Measurements from ENCODE around the gene DISC1. TPM values are rescaled to one million over a fixed set of nuclear protein-coding genes. Genes with fewer than 3 reads are reported as not detected.

The DISC1 gene
- total and polyA plus RNA-seq, 2 experiments from 2014 or later: 2.1 to 6.5 TPM

DNA sequence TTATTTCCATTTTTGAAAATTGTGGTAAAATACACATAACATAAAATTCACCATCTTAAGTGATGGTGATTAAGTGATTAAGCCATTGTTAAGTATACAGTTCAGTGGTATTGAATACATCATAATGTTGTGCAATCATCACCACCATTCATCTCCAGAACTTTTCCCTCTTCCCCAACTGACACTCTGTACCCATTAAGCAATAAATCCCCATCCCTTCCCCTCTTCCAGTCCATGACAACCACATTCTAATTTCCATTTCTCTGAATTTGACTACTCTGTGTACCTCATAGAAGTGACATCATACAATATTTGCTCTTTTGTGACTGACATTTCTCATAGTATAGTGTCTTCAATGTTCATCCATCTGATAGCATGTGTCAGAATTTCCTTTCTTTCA is 124.8 kb downstream of the DISC1 start:
- Mint-ChIP-seq H3K4me3 (no peak overlapping the region), H3K27ac (no peak overlapping the region), H3K36me3 (ENCODE audit: low read depth) (peaks cover 27% of the 10 kb centered on the region), H3K27me3 (ENCODE audit: insufficient read depth, low read depth, poor library complexity) (peaks cover 4% of the 10 kb centered on the region), H3K4me1 (no peaks in the 10 kb centered on the region), H3K9me3 (peaks cover 21% of the 10 kb centered on the region)
- Histone ChIP-seq H3K4me2 (no peak overlapping the region), H3K9me2 (ENCODE audit: insufficient read depth) (0 out of 2 replicates have a peak, but pooled peaks cover 4% of the 10 kb centered on the region), H3K4me1 (ENCODE audit: insufficient read depth) (no peaks in the 10 kb centered on the region), H3K36me3 (ENCODE audit: insufficient read depth) (peaks cover 4% of the 10 kb centered on the region; the same call in 1 of the 2 replicates), H4K20me1 (replicated peaks; ENCODE audit: insufficient read depth) (no peaks in the 10 kb centered on the region), H3K27me3 (ENCODE audit: insufficient read depth) (no peaks in the 10 kb centered on the region), H3F3A (replicated peaks; ENCODE audit: low read depth) (no peaks in the 10 kb centered on the region), H3K27ac (ENCODE audit: low read depth) (no peak overlapping the region), H2AFZ (no peak overlapping the region), H3K4me3 (no peak overlapping the region), H3K79me2 (replicated peaks; ENCODE audit: insufficient read depth) (no peaks in the 10 kb centered on the region)
- no peak for DNase-seq (ENCODE audit: low spot score)
- ATAC-seq: no peak
- TF ChIP-seq, protein P1, sequence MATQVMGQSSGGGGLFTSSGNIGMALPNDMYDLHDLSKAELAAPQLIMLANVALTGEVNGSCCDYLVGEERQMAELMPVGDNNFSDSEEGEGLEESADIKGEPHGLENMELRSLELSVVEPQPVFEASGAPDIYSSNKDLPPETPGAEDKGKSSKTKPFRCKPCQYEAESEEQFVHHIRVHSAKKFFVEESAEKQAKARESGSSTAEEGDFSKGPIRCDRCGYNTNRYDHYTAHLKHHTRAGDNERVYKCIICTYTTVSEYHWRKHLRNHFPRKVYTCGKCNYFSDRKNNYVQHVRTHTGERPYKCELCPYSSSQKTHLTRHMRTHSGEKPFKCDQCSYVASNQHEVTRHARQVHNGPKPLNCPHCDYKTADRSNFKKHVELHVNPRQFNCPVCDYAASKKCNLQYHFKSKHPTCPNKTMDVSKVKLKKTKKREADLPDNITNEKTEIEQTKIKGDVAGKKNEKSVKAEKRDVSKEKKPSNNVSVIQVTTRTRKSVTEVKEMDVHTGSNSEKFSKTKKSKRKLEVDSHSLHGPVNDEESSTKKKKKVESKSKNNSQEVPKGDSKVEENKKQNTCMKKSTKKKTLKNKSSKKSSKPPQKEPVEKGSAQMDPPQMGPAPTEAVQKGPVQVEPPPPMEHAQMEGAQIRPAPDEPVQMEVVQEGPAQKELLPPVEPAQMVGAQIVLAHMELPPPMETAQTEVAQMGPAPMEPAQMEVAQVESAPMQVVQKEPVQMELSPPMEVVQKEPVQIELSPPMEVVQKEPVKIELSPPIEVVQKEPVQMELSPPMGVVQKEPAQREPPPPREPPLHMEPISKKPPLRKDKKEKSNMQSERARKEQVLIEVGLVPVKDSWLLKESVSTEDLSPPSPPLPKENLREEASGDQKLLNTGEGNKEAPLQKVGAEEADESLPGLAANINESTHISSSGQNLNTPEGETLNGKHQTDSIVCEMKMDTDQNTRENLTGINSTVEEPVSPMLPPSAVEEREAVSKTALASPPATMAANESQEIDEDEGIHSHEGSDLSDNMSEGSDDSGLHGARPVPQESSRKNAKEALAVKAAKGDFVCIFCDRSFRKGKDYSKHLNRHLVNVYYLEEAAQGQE (IDR thresholded peaks at IDR 0.05; ENCODE audit: unreplicated experiment): no peak
- TF ChIP-seq ZNF331 (CRISPR knock-in tag; IDR thresholded peaks at IDR 0.05; ENCODE audit: low read depth) (no peak), NANOG (IDR thresholded peaks at IDR 0.05; ENCODE audit: borderline replicate concordance) (no peak), JUNB (IDR thresholded peaks at IDR 0.05; ENCODE audit: unreplicated experiment) (no peak), ZNF114 (CRISPR knock-in tag; IDR thresholded peaks at IDR 0.05) (no peak), EZH2phosphoT487 (IDR thresholded peaks at IDR 0.05; ENCODE audit: unreplicated experiment) (no peak), CREB1 (CRISPR knock-in tag; IDR thresholded peaks at IDR 0.05; ENCODE audit: low read depth) (no peak), STAT1 (IDR thresholded peaks at IDR 0.05; ENCODE audit: unreplicated experiment) (no peak), EZH2 (IDR thresholded peaks at IDR 0.05; ENCODE audit: low read depth, unreplicated experiment) (no peak), POLR2AphosphoS5 (IDR thresholded peaks at IDR 0.05; ENCODE audit: low read depth) (no peak)
- TF ChIP-seq, protein P2, sequence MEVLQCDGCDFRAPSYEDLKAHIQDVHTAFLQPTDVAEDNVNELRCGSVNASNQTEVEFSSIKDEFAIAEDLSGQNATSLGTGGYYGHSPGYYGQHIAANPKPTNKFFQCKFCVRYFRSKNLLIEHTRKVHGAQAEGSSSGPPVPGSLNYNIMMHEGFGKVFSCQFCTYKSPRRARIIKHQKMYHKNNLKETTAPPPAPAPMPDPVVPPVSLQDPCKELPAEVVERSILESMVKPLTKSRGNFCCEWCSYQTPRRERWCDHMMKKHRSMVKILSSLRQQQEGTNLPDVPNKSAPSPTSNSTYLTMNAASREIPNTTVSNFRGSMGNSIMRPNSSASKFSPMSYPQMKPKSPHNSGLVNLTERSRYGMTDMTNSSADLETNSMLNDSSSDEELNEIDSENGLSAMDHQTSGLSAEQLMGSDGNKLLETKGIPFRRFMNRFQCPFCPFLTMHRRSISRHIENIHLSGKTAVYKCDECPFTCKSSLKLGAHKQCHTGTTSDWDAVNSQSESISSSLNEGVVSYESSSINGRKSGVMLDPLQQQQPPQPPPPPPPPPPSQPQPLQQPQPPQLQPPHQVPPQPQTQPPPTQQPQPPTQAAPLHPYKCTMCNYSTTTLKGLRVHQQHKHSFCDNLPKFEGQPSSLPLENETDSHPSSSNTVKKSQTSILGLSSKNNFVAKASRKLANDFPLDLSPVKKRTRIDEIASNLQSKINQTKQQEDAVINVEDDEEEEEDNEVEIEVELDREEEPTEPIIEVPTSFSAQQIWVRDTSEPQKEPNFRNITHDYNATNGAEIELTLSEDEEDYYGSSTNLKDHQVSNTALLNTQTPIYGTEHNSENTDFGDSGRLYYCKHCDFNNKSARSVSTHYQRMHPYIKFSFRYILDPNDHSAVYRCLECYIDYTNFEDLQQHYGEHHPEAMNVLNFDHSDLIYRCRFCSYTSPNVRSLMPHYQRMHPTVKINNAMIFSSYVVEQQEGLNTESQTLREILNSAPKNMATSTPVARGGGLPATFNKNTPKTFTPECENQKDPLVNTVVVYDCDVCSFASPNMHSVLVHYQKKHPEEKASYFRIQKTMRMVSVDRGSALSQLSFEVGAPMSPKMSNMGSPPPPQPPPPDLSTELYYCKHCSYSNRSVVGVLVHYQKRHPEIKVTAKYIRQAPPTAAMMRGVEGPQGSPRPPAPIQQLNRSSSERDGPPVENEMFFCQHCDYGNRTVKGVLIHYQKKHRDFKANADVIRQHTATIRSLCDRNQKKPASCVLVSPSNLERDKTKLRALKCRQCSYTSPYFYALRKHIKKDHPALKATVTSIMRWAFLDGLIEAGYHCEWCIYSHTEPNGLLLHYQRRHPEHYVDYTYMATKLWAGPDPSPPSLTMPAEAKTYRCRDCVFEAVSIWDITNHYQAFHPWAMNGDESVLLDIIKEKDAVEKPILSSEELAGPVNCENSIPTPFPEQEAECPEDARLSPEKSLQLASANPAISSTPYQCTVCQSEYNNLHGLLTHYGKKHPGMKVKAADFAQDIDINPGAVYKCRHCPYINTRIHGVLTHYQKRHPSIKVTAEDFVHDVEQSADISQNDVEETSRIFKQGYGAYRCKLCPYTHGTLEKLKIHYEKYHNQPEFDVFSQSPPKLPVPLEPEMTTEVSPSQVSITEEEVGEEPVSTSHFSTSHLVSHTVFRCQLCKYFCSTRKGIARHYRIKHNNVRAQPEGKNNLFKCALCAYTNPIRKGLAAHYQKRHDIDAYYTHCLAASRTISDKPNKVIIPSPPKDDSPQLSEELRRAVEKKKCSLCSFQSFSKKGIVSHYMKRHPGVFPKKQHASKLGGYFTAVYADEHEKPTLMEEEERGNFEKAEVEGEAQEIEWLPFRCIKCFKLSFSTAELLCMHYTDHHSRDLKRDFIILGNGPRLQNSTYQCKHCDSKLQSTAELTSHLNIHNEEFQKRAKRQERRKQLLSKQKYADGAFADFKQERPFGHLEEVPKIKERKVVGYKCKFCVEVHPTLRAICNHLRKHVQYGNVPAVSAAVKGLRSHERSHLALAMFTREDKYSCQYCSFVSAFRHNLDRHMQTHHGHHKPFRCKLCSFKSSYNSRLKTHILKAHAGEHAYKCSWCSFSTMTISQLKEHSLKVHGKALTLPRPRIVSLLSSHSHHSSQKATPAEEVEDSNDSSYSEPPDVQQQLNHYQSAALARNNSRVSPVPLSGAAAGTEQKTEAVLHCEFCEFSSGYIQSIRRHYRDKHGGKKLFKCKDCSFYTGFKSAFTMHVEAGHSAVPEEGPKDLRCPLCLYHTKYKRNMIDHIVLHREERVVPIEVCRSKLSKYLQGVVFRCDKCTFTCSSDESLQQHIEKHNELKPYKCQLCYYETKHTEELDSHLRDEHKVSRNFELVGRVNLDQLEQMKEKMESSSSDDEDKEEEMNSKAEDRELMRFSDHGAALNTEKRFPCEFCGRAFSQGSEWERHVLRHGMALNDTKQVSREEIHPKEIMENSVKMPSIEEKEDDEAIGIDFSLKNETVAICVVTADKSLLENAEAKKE (CRISPR knock-in tag; IDR thresholded peaks at IDR 0.05): no peak
- TF ChIP-seq, protein P3, sequence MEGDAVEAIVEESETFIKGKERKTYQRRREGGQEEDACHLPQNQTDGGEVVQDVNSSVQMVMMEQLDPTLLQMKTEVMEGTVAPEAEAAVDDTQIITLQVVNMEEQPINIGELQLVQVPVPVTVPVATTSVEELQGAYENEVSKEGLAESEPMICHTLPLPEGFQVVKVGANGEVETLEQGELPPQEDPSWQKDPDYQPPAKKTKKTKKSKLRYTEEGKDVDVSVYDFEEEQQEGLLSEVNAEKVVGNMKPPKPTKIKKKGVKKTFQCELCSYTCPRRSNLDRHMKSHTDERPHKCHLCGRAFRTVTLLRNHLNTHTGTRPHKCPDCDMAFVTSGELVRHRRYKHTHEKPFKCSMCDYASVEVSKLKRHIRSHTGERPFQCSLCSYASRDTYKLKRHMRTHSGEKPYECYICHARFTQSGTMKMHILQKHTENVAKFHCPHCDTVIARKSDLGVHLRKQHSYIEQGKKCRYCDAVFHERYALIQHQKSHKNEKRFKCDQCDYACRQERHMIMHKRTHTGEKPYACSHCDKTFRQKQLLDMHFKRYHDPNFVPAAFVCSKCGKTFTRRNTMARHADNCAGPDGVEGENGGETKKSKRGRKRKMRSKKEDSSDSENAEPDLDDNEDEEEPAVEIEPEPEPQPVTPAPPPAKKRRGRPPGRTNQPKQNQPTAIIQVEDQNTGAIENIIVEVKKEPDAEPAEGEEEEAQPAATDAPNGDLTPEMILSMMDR (conservative IDR thresholded peaks at IDR 0.05; ENCODE audit: low read depth in 2 of 2): no peak
- TF ChIP-seq, protein P4, sequence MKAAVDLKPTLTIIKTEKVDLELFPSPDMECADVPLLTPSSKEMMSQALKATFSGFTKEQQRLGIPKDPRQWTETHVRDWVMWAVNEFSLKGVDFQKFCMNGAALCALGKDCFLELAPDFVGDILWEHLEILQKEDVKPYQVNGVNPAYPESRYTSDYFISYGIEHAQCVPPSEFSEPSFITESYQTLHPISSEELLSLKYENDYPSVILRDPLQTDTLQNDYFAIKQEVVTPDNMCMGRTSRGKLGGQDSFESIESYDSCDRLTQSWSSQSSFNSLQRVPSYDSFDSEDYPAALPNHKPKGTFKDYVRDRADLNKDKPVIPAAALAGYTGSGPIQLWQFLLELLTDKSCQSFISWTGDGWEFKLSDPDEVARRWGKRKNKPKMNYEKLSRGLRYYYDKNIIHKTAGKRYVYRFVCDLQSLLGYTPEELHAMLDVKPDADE (IDR thresholded peaks at IDR 0.05): no peak
